Measurements from ENCODE around the gene MGAT1. TPM values are rescaled to one million over a fixed set of nuclear protein-coding genes. Genes with fewer than 3 reads are reported as not detected.

Gene MGAT1
- polyA plus RNA-seq, 3 donors, result 231 to 523 (median 385) TPM

- peaks cover 3 to 20% of the 10 kb centered on the region in 2 donors for H3K36me3 ChIP-seq (replicated peaks in 1 of 2; ENCODE audit: control insufficient read depth in 1 of 2, insufficient read depth in 2 of 2, low read length in 2 of 2)
- peaks cover 0 to 3% (median 0%) of the 10 kb centered on the region in 3 donors for H3K27me3 Mint-ChIP-seq (ENCODE audit: low read depth in 3 of 3)
- H3K36me3 Mint-ChIP-seq, result peaks cover 12 to 13% of the 10 kb centered on the region in 2 donors
- H3K9me3 ChIP-seq (replicated peaks in 1 of 2; ENCODE audit: control insufficient read depth in 1 of 2, insufficient read depth in 1 of 2, low read length in 2 of 2), result peaks cover 27 to 44% of the 10 kb centered on the region in 2 donors
- no peak overlapping the region for H3K4me3 Mint-ChIP-seq
- WGBS (ENCODE audit: insufficient coverage), result no CpG with 5 or more reads among the region's 1 CpG
- no peak for DNase-seq
- no peaks in the 10 kb centered on the region for H3K4me1 Mint-ChIP-seq
- H2AFZ ChIP-seq (ENCODE audit: insufficient read depth, low read depth, low read length, poor library complexity, severe bottlenecking), result no peak overlapping the region
- no peak overlapping the region for H3K4me2 ChIP-seq (replicated peaks; ENCODE audit: extremely low read depth, low read length, poor library complexity, severe bottlenecking)
- intact Hi-C loops (cut with micrococcal nuclease), result no loop called here
- peaks cover 20 to 45% (median 38%) of the 10 kb centered on the region in 7 donors for H3K9me3 Mint-ChIP-seq
- no peaks in the 10 kb centered on the region for H3K79me2 ChIP-seq (ENCODE audit: insufficient read depth, low read length)
- no peaks in the 10 kb centered on the region for H4K20me1 ChIP-seq (ENCODE audit: insufficient read depth, low read length)
- no peak overlapping the region for H3K27ac Mint-ChIP-seq
- no peak overlapping the region for H3K4me3 ChIP-seq (replicated peaks in 1 of 3; ENCODE audit: low read depth in 2 of 3, low read length in 3 of 3)
- no peak overlapping the region for H3K27ac ChIP-seq (ENCODE audit: low read depth in 1 of 2, low read length in 2 of 2)
- no peaks in the 10 kb centered on the region for H3K4me1 ChIP-seq (ENCODE audit: control insufficient read depth in 1 of 2, insufficient read depth in 2 of 2, low read length in 2 of 2)
- no peaks in the 10 kb centered on the region for H3K27me3 ChIP-seq (ENCODE audit: control insufficient read depth in 2 of 2, insufficient read depth in 2 of 2, low read length in 2 of 2)
- no peak overlapping the region for H3K9ac ChIP-seq (ENCODE audit: insufficient read depth, low read length, poor library complexity, severe bottlenecking)
- TF ChIP-seq CTCF (IDR thresholded peaks at IDR 0.05), result no peak
Observed at GRCh38 chr5:180844858-180845257, 42.3 kb upstream of the MGAT1 start.

- whole genome bisulfite sequencing (ENCODE audit: insufficient coverage), result 86% methylated on average over 1 of the region's 3 CpGs
- intact Hi-C loops (cut with micrococcal nuclease), result no loop called here
- no peak overlapping the region for H3K4me2 ChIP-seq (replicated peaks; ENCODE audit: extremely low read depth, low read length, poor library complexity, severe bottlenecking)
Observed at GRCh38 chr5:180844432-180844831, 41.8 kb upstream of the MGAT1 start.

More at GRCh38 chr5:180844432-180844831, 41.8 kb upstream of the MGAT1 start:
- Histone ChIP-seq H3K36me3 (replicated peaks in 1 of 2; ENCODE audit: control insufficient read depth in 1 of 2, insufficient read depth in 2 of 2, low read length in 2 of 2) (peaks cover 0 to 15% of the 10 kb centered on the region in 2 donors), H3K4me1 (ENCODE audit: control insufficient read depth in 1 of 2, insufficient read depth in 2 of 2, low read length in 2 of 2) (no peaks in the 10 kb centered on the region), H3K4me3 (replicated peaks in 1 of 3; ENCODE audit: low read depth in 2 of 3, low read length in 3 of 3) (no peak overlapping the region), H2AFZ (ENCODE audit: insufficient read depth, low read depth, low read length, poor library complexity, severe bottlenecking) (no peak overlapping the region), H3K9me3 (replicated peaks in 1 of 2; ENCODE audit: control insufficient read depth in 1 of 2, insufficient read depth in 1 of 2, low read length in 2 of 2) (peaks cover 26 to 40% of the 10 kb centered on the region in 2 donors), H3K9ac (ENCODE audit: insufficient read depth, low read length, poor library complexity, severe bottlenecking) (no peak overlapping the region), H3K79me2 (ENCODE audit: insufficient read depth, low read length) (no peaks in the 10 kb centered on the region), H3K27me3 (ENCODE audit: control insufficient read depth in 2 of 2, insufficient read depth in 2 of 2, low read length in 2 of 2) (no peaks in the 10 kb centered on the region), H3K27ac (ENCODE audit: low read depth in 1 of 2, low read length in 2 of 2) (no peak overlapping the region), H4K20me1 (ENCODE audit: insufficient read depth, low read length) (no peaks in the 10 kb centered on the region)
- TF ChIP-seq CTCF (IDR thresholded peaks at IDR 0.05), result no peak
- H3K4me3 Mint-ChIP-seq, result no peak overlapping the region
- no peak for DNase-seq
- peaks cover 16 to 41% (median 36%) of the 10 kb centered on the region in 7 donors for H3K9me3 Mint-ChIP-seq
- H3K27me3 Mint-ChIP-seq (ENCODE audit: low read depth in 3 of 3), result peaks cover 0 to 3% (median 0%) of the 10 kb centered on the region in 3 donors
- no peaks in the 10 kb centered on the region for H3K4me1 Mint-ChIP-seq
- H3K36me3 Mint-ChIP-seq, result peaks cover 8 to 9% of the 10 kb centered on the region in 2 donors
- H3K27ac Mint-ChIP-seq, result no peak overlapping the region
